GM12864 (cell line): ENCODE data around the gene OR8B3.

Experiments
- DNase-seq: peaks from one replicate; pipeline ENCODE4 v3.0.0-alpha.2; 2011; ENCODE audit warnings: low read depth
- H3K4me3 ChIP-seq: 2 replicates; pipeline ENCODE4 v1.5.1; 2011; ENCODE audit warnings: mild to moderate bottlenecking, low read depth, low read length, control low read depth
- TF ChIP-seq, protein P1 (sequence below): IDR thresholded peaks from 2 replicates; pipeline ENCODE4 v1.5.1; 2011; ENCODE audit warnings: low read depth, mild to moderate bottlenecking, moderate library complexity, low read length, control low read depth, inconsistent platforms; ENCODE audit errors: missing control alignments

OR8B3 gene

DNA sequence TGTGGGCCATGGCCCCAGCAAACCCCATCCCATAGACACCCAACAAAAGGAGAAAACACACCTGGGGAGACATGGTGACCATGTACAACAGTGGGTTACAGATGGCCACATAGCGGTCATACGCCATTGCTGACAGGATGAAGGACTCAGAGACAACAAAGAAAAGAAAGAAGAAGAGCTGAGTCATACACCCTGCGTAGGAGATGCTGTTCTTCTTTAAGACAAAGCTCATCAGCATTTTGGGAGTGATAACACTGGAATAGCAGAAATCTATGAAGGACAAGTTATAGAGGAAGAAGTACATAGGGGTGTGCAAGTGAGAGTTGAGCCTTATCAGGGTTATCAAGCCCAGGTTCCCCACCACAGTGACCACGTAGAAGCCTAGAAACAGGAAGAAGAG is 41.8 kb upstream of the OR8B3 start:
- TF ChIP-seq, protein P1, sequence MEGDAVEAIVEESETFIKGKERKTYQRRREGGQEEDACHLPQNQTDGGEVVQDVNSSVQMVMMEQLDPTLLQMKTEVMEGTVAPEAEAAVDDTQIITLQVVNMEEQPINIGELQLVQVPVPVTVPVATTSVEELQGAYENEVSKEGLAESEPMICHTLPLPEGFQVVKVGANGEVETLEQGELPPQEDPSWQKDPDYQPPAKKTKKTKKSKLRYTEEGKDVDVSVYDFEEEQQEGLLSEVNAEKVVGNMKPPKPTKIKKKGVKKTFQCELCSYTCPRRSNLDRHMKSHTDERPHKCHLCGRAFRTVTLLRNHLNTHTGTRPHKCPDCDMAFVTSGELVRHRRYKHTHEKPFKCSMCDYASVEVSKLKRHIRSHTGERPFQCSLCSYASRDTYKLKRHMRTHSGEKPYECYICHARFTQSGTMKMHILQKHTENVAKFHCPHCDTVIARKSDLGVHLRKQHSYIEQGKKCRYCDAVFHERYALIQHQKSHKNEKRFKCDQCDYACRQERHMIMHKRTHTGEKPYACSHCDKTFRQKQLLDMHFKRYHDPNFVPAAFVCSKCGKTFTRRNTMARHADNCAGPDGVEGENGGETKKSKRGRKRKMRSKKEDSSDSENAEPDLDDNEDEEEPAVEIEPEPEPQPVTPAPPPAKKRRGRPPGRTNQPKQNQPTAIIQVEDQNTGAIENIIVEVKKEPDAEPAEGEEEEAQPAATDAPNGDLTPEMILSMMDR: no peak
- no peak for DNase-seq
- H3K4me3 ChIP-seq: no peak overlapping the region

DNA sequence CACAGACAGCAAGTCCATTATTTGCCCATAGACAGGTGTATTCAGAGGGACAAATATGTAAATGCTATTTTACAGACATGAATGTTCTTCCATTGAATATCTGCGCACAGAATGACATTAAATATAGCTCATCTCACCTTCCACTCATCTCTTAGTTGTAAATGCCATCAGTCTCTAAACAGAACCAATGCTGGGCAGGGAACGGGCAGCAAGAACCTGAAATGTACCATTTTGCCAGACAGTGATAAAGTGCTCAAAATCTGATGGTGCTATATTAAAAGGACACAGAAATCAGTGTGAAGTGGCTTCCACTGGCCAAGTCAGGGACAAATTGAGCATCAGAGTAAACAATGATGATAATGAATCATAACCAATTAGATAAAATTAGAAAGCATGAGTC is 35.9 kb upstream of the OR8B3 start:
- TF ChIP-seq, protein P1: no peak
- no peak overlapping the region for H3K4me3 ChIP-seq

DNA sequence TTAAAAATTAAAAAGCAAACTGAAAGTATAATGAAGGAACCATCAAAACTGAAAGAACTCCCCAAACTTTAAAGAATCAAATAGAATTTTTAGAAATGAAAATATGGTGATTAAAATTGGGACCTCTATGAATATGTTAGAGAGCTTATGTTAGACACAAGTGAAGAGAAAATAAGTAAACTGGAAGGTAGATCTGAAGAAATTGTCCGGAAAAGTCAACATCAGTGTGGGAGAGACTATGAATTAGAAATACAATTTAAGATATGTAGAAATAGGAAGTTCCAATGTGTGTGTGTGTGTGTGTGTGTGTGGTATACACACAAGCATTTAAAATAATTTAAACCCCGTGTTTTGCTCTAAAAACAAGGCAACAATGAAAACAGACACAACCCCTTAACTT is 30.8 kb upstream of the OR8B3 start:
- TF ChIP-seq, protein P1: no peak
- no peak overlapping the region for H3K4me3 ChIP-seq
- no peak for DNase-seq

More for the DNA sequence above, 35.9 kb upstream of the OR8B3 start:
- DNase-seq: no peak

DNA sequence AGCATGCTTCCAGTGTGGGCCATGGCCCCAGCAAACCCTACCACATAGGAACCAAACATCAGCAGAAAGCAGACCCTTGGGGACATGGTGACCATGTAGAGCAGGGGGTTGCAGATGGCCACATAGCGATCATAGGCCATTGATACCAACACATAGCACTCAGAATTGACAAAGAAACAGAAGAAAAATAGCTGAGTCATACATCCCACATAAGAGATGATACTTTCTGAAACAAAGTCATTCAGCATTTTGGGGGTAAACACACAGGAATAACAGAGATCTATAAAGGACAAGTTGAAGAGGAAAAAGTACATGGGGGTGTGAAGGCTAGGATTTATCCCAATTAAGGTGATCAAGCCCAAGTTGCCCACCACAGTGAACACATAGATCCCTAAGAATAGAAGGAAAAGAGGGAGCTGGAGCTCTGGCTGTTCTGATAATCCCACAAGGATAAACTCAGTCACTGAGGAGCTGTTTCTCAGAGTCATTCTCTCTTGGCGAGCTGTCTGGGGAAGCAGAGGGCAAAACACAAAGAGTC is 25.6 kb upstream of the OR8B3 start, which contains the start of gene OR8B4:
TSS of gene OR8B4 (minus strand) at position 488 of the 538 bp plus-strand sequence. CDS start at position 488, 0 bp downstream.
- H3K4me3 ChIP-seq: no peak within 1 kb of the TSS
- TF ChIP-seq, protein P1: no peak
- no peak for DNase-seq

DNA sequence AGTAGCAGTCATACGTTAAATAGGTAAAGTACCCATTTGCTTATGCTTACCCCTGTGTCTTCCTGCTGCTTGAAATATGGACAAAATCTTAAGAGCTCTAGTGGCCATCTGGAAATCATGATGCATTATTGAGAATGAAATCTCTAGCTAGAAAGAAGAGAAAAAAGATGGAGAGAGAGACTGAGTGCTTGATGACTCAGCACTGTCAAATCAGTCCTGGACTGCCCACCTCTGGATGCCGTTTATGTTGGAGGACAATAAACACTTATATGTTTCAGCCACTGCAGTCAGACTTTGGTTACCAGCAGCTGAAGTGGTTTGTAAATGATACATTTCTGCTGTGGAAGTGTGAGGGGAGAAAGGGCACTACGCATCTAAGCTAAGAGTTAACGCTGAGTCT is 22.2 kb upstream of the OR8B3 start:
- TF ChIP-seq, protein P1: no peak
- no peak for DNase-seq
- no peak overlapping the region for H3K4me3 ChIP-seq

DNA sequence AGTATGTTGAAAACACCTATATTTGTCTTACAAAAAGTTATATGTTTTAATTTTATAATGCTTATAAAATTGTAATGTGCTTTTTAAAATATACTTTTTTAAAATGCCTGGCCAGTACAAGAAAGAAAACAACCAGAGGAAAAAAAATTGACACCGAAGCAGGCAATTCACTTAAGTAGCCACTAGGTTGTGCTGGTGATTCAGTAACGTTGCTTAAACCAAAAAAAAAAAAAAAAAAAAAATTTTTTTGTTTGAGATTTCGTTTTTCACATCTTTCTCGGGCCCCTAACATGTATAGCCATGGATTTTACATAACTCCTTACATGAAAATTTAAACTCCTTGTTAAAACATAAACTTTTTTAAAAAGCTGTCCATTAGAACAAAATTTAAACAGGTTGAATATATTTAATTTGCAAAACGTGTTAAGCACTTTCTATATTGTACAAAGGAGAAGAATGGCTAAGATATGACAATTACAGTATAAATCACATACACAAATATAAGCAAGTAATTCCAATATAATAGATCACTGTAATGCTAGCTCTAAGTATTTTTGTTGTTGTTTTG is 16.6 kb upstream of the OR8B3 start:
- H3K4me3 ChIP-seq: no peak overlapping the region
- peak; percentile 12 for DNase-seq
- TF ChIP-seq, protein P1: peak; percentile 69

DNA sequence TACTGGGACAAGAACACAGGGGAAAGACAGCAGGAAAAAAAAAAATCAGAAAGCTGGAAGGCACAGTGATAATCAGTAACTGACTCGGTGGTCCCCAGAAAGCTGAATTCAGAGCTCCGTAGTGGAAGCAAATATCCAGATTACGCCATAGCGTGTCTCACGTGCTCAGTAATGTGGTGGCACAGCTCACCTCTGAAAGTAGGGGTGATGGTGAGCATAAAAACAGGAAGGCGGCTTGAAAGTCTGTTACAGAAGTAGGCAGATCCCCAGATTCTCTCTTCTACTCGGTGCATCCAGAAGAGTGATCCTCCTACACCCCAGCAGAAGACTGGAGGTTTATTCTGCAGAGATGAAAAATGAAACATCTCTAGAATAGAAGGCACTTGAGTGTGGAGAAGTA is 11.1 kb upstream of the OR8B3 start:
- no peak overlapping the region for H3K4me3 ChIP-seq
- TF ChIP-seq, protein P1: no peak
- DNase-seq: no peak
